Measurements from ENCODE around the gene HDAC8. TPM values are rescaled to one million over a fixed set of nuclear protein-coding genes. Genes with fewer than 3 reads are reported as not detected.
"Not testable (repeated sequence)": the region's sequence is repeated elsewhere in the genome, so short reads cannot be mapped to it uniquely, and the experiment has no call there.

HDAC8 gene
- total RNA-seq, 4 donors from 2014 or later = 9.0 to 18.1 (median 14.2) TPM

DNA sequence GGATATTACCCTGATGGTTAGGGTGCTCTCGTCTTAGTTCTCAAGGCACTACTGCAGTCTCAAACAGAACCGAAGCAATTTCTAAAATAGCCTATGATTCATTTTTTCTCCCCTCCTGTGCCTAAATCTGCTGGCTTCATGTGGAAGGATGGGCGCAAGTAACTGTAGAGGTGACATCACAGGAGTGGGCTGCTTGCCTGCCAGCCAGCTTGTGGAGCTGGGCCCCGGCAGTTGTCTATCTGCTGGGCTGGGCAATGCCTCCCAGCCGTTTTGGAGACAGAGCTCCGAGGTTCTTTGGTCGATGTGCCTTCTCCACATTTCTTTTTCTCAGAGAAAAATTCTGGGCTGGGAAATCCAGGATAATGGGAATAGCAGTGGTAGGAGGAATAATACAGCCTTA is 232.6 kb downstream of the HDAC8 start:
- no peaks in the 10 kb centered on the region for H3K36me3 ChIP-seq
- H3K4me3 ChIP-seq = no peak overlapping the region
- ATAC-seq (no peak), DNase-seq (no peak)
- H3K4me1 ChIP-seq = no peaks in the 10 kb centered on the region
- no peak overlapping the region for H3K27ac ChIP-seq
- H3K27me3 ChIP-seq = no peaks in the 10 kb centered on the region
- intact Hi-C loops (cut with DNase I; ENCODE audit: low total_unique reads) = no loop called here
- H3K9me3 ChIP-seq = no peaks in the 10 kb centered on the region
- in situ Hi-C loops (cut with MboI; ENCODE audit: low sequenced_read_pairs in 4 of 4) = loop anchor here in 1 of 4 donors (25.0 kb wide), 1 partner anchor 97 kb away; no protein-coding TSS in a partner anchor
- TF ChIP-seq, protein P1, sequence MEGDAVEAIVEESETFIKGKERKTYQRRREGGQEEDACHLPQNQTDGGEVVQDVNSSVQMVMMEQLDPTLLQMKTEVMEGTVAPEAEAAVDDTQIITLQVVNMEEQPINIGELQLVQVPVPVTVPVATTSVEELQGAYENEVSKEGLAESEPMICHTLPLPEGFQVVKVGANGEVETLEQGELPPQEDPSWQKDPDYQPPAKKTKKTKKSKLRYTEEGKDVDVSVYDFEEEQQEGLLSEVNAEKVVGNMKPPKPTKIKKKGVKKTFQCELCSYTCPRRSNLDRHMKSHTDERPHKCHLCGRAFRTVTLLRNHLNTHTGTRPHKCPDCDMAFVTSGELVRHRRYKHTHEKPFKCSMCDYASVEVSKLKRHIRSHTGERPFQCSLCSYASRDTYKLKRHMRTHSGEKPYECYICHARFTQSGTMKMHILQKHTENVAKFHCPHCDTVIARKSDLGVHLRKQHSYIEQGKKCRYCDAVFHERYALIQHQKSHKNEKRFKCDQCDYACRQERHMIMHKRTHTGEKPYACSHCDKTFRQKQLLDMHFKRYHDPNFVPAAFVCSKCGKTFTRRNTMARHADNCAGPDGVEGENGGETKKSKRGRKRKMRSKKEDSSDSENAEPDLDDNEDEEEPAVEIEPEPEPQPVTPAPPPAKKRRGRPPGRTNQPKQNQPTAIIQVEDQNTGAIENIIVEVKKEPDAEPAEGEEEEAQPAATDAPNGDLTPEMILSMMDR (IDR thresholded peaks at IDR 0.05 in 4 of 5, conservative IDR thresholded peaks at IDR 0.05 in 1 of 5) = no peak
- no peak for TF ChIP-seq POLR2A (IDR thresholded peaks at IDR 0.05)

DNA sequence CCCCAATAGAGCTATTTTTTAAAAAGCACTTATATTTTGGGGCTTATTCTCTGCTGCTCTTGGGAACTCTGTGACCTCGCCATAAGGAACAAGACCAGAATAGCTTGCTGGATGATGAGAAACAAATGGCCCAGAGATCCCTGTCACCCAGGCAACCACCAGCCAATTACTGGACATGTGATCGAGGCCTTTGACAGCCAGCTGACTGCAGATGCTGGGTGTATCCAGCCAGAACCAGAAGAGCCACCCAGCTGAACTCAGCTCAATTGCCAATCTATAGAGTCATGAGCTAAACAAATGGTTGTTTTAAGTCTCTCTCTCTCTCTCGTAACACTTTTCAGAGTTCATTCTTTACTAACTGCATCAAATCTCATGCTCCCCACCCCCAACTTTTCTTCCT is 242.5 kb downstream of the HDAC8 start:
- in situ Hi-C loops (cut with MboI; ENCODE audit: low sequenced_read_pairs in 4 of 4) = loop anchor here in 1 of 4 donors (25.0 kb wide), 1 partner anchor 107 kb away; no protein-coding TSS in a partner anchor
- H3K36me3 ChIP-seq = no peaks in the 10 kb centered on the region
- no peaks in the 10 kb centered on the region for H3K4me1 ChIP-seq
- no peaks in the 10 kb centered on the region for H3K9me3 ChIP-seq
- H3K27me3 ChIP-seq = peaks cover 0 to 5% (median 0%) of the 10 kb centered on the region in 3 donors
- intact Hi-C loops (cut with DNase I; ENCODE audit: low total_unique reads) = no loop called here
- DNase-seq (no peak), ATAC-seq (no peak)
- H3K4me3 ChIP-seq = no peak overlapping the region
- H3K27ac ChIP-seq = no peak overlapping the region
- TF ChIP-seq POLR2A (IDR thresholded peaks at IDR 0.05) = no peak
- TF ChIP-seq, protein P1 (IDR thresholded peaks at IDR 0.05 in 4 of 5, conservative IDR thresholded peaks at IDR 0.05 in 1 of 5) = no peak

DNA sequence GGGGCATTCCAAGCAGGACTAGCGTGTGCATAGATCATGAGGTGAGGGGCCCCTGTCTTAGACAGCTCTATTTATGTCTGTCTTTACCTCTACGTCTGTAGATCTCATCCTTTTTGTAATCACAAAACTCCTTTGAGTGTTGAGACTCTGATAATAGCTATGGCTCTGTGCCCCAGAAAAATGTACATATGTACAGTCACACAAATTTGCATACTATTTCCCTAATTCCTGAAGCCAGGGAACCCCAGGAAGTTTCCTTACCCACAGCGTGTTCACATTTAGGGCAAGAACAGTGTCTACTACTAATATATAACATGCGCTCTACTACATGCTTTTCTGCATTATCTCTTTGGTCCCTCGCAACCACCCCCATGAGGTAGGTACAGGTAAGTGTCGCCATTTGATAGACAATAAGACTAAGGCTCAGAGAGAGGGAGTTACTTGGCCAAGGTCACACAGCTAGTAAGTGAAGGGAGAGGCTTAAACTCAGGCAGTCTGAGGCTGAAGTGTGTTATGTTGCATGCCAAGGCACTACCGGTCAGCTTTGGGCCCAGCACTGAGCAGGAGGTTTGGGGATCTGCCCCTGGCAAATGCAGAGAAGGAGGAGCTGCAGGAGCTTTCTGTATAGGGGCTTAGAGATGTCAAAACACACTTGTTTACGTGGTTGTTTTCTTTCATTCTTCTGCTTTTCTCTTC is 245.9 kb downstream of the HDAC8 start:
- DNase-seq = no peak
- in situ Hi-C loops (cut with MboI; ENCODE audit: low sequenced_read_pairs in 4 of 4) = loop anchor here in 1 of 4 donors (25.0 kb wide), 1 partner anchor 111 kb away; no protein-coding TSS in a partner anchor
- no peak for ATAC-seq
- Histone ChIP-seq H3K36me3 (no peaks in the 10 kb centered on the region), H3K27ac (no peak overlapping the region), H3K9me3 (no peaks in the 10 kb centered on the region), H3K4me1 (no peaks in the 10 kb centered on the region), H3K27me3 (peaks cover 0 to 5% (median 0%) of the 10 kb centered on the region in 3 donors), H3K4me3 (no peak overlapping the region)
- intact Hi-C loops (cut with DNase I; ENCODE audit: low total_unique reads) = no loop called here
- TF ChIP-seq, protein P1 (IDR thresholded peaks at IDR 0.05 in 4 of 5, conservative IDR thresholded peaks at IDR 0.05 in 1 of 5) = no peak
- no peak for TF ChIP-seq POLR2A (IDR thresholded peaks at IDR 0.05)

DNA sequence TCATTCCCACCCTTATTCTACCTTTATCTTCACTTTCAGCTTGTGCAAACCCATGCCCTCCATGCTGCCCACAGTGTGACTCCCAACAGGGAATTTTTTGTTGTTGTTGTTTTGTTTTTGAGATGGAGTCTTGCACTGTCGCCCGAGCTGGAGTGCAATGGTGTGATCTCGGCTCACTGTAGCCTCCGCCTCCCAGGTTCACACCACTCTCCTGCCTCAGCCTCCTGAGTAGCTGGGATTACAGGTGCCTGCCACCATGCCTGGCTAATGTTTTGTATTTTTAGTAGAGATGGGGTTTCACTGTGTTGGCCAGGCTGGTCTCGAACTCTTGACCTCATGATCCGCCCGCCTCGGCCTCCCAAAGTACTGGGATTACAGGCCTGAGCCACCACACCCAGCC is 253.0 kb downstream of the HDAC8 start:
- H3K9me3 ChIP-seq; ATAC-seq; H3K4me1 ChIP-seq; H3K4me3 ChIP-seq; H3K27ac ChIP-seq; DNase-seq; H3K27me3 ChIP-seq; in situ Hi-C loops (cut with MboI; ENCODE audit: low sequenced_read_pairs in 4 of 4); H3K36me3 ChIP-seq; intact Hi-C loops (cut with DNase I; ENCODE audit: low total_unique reads): not testable (repeated sequence)

DNA sequence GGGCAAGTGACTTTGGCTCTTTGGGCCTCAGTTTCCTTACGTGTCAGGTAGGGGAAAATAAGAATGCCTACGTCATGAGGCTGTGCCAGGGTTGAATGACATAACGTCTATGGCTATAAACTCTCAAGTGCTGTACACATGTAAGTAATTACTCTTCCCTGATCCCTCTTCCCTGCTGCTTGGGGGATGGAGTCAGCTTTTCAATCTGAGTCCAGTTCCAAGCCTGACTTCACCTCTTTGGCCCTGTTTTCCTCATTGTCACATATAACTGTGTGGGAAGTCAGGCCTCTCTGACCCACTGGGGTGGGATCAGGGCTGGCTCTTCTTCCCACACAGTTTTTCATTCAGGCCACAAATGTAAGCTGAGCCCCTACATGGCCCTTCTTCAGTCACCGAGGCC is 255.5 kb downstream of the HDAC8 start:
- TF ChIP-seq, protein P1 (IDR thresholded peaks at IDR 0.05 in 4 of 5, conservative IDR thresholded peaks at IDR 0.05 in 1 of 5) = no peak
- no peak for TF ChIP-seq POLR2A (IDR thresholded peaks at IDR 0.05)
- intact Hi-C loops (cut with DNase I; ENCODE audit: low total_unique reads) = no loop called here

More for the DNA sequence above, 255.5 kb downstream of the HDAC8 start:
- ATAC-seq (no peak), DNase-seq (no peak)
- Histone ChIP-seq H3K4me3 (no peak overlapping the region), H3K27me3 (no peaks in the 10 kb centered on the region), H3K36me3 (no peaks in the 10 kb centered on the region), H3K9me3 (no peaks in the 10 kb centered on the region), H3K27ac (no peak overlapping the region), H3K4me1 (no peaks in the 10 kb centered on the region)
- in situ Hi-C loops (cut with MboI; ENCODE audit: low sequenced_read_pairs in 4 of 4) = no loop called here

All from gastrocnemius medialis (tissue), 4 donors.